Mesenteric fat pad (tissue), 1 donor: ENCODE results near the gene PTCH1. TPM values are rescaled to one million over a fixed set of nuclear protein-coding genes. Genes with fewer than 3 reads are reported as not detected.

ENCODE experiments used
- DNase-seq: peaks from one replicate; pipeline ENCODE4 v3.0.0-alpha.2; 2020; ENCODE audit warnings: low spot score
- total RNA-seq: library from RNA; stranded (reverse); fragmentation: NEBNext Ultra II Directional; extraction: Animal tissue kit (Norgen Biotek cat#: 25700); gene quantifications from one replicate; pipeline ENCODE4 v1.2.1, GENCODE V29; 2021
- donor health status: DM: yes; HTN: yes; CAD: no.

Gene PTCH1
- total RNA-seq, 1 donor from 2014 or later, result 12.5 TPM

DNA sequence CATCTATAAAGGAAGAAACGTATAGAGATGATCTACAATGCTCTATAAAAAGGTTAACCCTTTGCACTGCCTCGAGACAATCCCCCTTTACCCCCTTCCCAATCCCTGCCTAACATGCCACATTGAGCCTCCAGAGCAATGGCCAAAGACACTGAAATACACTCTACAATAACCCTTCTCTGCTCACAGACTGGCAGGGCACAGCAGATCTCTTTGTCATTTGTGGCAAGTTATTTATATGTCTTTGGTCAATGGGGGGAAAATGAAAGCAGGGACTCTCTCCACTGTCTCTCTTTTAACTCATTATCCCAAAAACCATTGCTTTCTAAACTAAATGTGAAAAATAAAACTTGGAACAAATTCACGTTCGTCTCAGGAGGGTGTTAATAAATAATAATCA is 51.7 kb downstream of the PTCH1 start:
- no peak for DNase-seq

DNA sequence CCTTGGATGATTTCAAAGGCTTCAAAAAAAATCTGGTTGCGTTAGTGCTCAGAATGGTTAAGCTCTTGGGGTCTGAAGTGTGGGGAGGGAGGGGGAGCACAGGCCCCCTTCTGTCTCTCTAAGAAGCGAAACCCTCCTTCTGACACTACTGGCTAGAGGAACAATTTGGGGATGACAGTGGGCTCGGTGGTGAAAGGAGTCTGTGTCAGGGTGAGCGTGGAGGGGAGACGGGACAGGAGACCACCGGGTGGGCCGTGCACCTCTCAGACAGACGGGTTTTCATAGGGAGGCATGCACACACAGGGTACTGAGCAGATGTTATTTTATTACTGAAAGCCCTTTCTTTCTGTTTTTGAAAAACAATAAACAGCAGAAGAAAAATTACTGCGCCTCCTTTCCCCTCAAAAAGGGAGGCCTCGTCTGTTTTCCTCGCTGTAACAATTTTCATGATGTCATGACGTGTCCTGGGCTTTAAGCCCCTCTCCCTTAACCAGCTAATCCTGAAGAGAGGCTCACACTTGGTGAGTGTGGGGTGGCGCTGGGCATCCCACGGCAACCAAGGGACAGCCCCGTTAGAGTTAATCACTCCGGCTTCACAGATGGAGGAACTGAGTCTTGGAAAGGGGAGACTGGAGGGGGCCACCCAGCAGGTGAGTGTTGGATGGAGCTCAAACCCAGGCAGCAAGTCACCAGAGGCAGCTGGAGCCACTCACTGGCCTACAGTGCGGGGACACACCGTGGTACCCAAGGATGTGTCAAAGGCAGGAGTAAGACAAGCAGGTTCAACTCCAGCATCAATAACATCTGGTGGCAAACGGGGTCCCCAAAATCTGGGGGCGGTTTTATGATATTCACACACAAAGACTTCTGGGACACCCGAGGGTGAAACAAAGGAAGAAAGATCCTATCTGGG is 53.4 kb downstream of the PTCH1 start:
- no peak for DNase-seq

DNA sequence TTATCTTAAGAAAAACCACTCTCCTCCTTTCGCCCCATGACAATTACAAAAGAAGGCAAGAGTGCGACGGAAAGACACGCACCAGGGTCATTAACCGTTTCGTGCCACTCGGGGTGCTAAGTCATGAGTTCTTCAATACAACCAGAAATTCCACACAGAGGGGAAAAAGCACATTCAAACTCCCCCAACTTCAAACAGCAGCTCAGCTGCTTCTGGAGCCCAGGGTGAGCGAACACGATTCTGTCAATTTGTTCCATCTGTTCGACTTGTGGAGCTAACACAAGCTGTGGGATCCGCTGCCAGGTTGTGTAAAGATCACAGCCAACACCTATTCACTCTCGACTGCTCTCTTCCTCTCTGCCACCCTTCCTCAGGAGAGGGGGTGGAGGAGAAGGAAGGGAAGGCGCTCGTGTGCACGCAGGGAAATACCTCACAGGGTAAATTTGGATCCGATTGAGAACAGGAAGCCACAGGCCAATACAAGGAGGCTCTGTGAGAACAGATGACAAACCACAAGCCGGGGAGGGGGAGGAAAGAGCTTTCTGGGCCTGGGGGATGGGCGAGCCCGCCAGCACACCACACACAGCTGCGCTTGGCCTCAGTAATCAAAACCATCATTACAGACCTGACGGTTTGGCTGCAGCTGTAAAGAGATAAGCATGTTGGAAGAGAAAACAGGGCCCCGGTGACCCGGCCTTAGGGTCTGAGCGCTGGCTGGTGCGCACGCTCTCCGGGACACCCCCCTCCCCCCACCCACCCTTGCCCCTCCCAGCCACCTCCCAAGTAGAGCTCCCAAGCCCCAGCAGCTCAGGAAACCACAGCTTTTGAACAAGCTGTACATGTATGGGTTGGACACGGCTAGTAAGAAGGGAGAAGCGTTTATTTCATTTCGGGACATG is 54.3 kb downstream of the PTCH1 start:
- DNase-seq, result no peak

DNA sequence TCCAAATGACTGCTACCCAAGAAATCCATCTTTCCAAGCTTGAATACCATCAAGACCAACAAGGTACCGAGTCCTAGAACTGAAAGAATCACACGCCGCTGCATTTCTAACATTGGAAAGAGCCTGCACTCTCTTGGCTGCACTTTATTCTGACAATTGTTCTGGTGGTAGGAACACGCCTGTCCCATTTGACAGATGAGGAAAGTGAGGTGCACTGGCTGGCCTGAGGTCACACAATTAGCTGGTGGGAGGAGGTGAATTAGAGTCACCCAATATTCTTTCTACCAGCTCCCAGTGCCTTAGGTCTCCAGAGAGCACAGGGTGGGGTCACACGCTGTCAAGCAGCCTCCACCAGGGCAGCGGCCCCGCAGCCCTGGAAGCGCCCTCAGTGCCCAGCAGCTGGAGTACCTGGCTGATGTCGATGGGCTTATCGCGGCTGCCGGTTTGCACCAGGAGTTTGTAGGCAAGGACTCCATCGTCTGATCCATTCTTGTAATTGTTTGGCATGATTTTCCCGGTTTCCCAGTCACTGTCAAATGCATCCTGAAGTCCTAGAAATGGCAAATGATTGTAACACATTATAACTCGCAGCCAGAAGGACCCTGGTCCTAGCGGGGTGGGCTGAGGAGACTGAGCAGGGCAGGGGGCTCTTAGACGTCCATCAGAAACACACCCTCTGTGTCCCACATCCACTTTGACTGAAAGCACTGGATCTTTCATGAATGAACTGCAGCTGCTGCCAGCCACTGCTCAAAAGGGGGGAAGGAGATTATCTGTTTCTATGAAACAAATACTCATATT is 55.1 kb downstream of the PTCH1 start:
- no peak for DNase-seq

DNA sequence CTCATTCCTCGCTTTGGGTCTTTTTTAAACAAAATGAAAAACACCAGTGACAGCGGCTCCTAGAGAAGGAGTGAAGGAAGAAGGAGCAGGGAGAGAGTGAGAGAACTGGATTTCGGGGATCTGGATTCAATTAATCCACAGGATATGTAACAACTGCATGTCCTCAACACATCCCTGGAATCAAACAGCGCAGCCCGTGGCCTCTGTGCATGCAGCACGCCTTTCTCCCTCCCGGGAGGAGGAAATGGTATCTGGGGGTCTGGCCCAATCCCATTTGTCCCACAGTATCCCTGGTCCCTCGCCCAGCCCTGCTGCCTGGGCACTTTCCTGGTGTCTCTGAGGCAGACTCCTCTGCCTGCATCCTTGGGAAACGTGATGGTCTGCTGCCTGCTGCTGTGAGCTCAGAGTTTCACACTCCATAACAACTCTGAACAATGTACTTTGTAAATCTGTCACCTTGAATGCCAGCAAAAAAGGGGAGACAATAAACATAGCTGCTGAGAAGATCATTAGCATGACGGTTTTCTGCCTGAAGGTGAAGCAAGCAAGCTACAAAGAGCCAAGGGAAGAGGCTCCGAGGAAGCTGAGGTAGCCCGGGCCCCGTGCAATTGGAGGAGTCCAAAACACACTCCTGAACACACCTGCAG is 56.1 kb downstream of the PTCH1 start:
- DNase-seq, result no peak

DNA sequence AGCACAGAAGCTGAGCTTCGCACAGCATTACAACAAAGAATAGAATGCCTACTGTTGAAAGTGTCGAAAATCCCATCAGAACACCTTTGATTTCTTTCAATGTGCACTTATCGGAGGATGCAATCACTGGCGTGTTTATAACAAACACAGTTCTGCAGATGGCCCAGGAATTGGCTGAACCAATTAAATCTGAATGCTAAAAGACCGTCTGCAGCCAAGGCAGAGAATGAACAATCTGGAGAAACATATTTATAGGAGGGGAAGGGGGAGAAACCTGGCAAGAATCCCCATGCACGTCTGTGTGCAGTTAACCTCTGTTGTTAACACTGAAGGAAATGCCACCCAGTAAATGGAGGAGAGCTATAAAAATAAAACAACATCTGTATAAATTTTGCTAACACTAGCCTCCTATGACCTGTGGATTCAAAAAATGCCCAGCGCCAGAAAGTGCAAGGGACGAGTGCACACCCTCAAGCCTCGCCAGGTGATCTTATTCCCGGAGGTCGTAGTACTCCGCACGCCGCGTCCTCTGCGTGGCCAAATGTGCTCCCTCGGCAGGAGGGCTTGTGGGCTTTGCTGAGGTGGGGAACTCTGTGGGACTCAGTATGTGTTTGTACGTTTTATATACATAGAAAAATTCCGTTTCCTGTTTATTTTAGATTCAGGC is 56.8 kb downstream of the PTCH1 start:
- no peak for DNase-seq

DNA sequence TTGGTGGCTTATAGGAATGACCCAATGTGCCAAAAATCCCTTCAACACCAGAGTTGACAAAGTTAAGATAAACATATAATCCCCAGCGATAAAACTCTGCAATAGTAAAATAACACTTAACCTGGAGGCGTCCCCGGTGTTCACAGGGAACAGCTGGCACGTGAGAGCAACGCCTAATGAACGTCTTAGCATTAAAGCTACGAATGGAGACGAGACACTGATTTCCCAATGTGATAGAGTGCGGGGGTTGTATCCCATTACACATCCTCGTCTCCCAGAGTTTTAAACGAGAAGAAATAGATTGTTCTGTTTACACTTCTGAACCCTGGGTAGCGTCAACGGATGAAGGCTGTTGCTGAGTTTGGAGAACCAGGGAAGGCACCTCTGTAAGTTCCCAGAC is 57.6 kb downstream of the PTCH1 start:
- no peak for DNase-seq

DNA sequence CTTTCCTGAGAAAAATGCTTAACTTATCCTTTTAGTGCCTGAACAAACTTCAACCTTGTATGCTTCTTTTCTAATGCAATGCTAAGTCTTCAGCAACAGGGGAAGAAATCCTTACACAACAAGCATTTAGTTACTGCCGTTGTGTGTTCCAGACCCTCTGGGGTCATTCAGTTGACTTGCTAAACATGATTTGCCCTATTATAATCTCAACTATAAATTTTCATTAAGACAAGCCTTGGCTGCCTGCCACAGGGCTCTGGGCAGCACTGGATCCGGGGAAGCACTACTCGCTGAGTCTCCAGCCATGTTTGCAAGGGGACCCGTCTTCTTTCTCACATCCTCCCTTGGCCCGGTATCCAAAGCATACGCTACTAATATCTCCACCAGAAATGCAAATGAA is 58.1 kb downstream of the PTCH1 start:
- DNase-seq, result no peak

DNA sequence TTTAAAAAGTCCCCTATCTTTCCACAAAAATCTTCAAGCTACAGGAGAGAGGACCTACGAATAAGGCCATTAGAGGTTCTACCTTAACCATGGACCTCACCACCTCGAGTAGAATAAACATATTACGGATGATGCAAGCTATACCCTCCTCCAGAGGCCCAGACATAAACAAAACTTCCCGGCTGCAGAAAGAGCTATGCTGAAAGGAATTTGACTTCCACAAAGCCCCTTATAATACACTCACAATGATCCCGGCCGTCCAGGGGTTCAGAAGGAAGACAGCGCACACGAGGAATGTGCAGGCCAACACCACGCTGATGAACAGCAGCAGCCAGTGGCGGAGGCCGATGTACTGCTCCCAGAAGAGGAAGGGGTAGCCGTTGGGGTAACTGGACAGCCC is 59.0 kb downstream of the PTCH1 start:
- DNase-seq, result no peak

DNA sequence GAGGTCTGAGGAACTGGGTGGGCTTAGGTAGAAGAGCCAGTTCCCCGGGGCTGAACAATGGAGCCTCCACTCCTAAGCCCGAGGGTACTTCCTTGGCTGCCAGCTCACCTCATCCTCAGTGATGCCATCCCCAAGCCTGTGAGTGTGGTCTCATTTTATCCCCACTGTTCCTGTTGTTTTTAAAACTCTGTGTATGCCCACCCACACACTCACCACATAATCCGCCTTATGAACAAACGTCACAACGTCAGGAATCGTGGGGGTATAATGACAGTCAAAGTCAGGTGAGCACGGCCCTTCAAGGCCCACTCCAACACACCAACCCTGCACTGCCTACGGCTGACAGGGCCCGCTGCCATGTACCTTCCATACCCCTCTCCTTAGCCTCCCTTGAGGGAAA is 61.1 kb downstream of the PTCH1 start:
- DNase-seq, result no peak

DNA sequence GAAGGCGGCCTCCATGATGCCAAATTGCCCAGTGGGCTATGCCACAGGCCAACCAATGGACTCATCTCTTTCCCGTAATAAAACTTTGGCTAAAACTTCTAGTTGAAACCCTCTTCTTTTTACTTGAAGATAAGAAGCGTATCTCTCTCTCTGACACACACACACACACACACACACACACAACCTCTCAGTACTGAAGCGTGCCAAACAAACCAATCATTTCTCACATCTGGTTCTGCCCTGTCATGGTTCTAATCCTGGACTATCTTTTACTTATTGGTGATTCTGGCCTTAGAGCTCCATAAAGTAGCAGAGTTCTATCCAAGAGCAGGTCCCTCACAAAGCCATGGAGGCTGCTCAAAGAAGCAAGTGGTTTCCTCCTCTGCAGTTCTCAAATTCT is 64.6 kb downstream of the PTCH1 start:
- DNase-seq, result no peak

DNA sequence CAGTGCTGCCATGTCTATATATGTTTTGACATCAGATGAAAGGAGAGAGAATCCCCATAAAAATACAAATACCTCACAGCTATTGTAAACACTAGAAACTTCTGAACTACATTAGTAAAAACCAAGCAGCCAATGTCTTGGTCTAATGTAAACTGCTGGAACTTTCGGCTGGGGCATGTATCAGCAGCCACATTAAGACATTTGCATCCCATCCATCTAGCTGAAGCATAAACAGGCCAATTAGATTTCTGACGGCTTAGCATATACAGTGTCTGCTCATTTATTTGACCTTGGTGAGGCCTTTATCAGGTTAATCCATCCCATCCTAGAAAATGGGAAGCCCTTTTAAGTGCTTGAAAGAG is 65.7 kb downstream of the PTCH1 start:
- DNase-seq, result no peak

DNA sequence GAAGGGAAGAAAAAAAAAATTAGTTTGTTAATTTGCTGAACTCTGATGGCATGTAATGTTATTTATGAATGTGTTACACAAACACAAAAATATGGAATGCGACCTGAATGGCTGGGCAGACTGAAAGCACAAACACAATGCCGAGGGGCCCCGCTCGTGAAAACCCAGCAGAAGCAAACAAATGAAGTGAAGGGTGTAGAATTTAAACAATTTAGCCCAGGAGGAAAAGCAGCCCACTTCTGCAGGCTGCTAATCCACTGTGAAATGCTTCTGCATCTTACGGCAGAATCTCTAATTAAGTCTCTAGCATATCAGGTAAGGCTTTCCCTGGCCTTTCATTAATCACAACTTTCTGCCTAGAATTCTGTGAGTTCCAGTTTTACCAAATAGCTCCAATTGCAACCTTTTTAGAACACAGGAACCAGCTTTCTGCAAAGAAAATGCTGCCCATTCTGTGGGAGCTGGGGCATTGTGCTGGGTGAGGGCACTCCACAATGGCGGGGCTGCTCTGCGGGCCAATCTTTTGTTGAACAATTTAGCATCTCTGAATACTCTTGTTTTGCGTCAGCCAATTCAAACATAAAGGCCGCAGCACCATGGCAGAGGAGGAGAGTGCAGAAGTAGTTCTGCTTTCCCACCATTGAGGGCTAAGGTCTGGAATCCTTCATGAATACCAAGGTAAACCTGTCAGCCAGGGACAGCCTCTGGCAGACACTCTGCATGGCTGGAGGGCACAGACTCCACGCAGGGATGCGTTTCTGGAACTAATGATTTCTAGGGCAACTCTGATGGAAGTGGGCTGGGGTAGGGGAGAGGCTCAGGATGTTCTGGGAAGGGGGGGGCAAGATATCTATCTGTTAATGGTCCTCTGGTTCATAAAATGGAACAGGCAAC is 66.4 kb downstream of the PTCH1 start:
- DNase-seq, result no peak

DNA sequence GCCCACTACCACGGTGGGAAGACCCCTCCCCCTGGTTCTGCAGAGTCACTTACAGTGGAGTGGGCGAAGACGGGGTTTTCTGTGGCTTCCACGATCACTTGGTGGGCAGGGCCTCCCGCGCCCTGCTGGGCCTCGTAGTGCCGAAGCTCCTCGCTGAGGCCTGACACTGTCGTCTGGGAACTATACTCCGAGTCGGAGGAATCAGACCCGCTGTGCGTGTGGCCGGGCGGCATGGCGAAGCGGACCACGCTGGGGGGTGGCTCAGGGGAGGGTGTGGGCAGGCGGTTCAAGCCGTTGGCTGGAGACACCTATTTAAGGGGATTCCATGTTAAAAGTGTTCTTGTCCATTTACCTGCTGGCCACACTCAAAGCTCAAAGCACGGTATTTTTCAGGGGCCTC is 67.8 kb downstream of the PTCH1 start:
- DNase-seq, result no peak

DNA sequence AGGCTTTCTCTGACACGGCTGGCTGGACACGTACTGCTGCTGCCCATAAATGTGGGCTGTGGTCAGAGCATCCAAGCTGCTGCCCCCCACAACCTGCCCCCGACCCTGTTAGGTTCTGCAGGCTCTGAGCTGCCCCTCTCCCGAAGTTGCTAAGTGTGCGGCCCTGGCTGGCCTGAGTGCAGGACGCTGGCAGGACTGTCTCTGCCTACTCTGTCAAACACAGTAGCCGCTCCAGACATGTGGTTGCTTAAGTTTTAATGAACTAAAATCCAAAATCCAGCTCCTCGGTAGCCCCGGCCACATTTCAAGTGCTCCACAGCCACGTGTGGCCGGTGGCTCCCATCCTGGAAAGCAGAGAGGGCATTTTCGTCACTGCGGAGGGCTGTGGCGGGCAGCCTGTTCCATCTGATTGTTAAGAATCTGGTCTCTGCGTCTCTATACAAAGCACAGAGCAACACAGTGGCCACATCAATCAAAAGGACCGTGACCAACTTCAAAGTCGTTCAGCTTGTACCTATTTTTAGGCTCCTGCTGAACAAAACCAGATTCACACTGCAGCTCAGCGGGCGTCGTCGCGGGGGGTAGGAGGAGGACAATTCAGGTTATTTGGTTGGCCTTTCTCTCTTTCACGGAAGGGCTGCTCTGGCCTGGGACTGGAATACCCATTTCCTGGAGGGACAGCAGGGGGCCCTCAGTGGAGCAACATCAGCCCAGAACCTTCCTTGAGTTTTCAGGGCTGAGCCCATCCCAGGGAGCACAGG is 68.9 kb downstream of the PTCH1 start:
- no peak for DNase-seq

DNA sequence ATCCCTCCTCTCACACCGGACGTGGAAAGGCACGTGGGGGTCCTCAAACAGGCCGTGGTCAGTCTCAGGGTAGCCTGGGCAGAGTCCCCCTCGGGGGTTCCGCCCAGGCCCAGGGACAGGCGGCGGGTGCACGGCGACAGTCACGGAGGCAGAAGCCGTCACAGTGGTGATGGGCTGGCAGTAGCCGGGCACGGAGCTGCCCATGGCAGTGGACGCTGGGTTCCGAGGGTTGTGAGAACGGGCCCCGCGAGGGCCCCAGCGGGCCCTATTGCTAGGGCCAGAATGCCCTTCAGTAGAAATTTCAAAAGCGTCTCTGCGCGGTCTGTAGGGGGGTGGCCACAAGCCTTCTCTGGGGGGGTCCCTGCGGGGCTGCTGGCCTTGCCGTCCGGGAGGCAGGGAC is 69.8 kb downstream of the PTCH1 start:
- no peak for DNase-seq

DNA sequence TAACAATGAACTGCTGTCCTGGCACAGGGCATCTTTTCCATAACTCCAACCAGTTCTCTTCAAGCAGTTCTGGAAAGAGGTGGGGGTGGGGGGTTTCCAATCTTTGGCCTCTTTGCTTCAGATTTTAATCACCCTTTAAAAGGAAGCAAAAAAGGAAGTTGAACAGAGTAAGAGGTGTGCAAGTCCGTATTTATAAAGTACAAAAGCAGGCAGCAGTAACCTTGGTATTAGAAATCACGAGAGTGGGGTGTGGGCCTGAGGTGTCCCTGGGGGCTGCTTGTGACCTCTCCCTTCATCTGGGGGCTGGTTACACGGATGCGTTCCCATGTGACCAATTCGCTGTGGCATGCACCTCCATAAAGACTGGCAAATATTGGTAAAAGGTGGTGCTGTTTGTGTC is 70.5 kb downstream of the PTCH1 start:
- no peak for DNase-seq

DNA sequence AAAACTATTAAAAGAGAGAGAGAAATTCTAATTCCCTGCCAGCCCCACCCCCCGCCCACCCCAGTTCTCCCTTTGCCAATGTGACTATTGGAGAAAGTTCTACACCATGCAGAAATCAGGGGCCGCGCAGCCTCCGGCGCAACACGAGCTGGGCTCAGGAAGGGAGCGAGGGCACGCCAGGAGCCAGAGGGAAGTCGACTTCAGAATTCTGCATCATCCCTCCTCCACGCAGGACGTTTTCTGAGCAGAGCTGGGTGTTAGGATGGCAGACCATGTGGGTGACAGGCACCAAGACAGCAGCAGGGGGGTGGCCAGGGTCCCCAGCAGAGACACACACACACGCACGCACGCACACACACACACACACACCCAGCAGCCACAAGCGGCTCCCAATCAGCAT is 72.6 kb downstream of the PTCH1 start:
- DNase-seq, result no peak

DNA sequence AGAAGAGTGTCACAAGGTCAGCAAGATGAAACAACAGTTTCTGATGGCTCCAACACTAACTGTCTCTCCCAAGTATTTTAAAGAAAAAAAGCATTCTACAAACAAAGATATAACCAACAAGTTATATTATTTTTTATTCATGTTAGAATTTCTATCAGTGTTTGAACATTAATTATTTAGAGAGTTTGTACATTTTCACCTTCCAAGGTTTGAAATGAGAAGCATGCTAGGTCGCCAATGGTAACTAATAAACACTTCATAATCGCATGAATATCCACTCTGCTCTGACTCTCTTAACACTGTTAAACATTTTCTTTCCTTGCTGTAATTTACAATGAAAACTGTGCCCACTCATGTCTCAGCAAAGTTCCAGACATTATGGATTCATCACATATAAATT is 73.5 kb downstream of the PTCH1 start:
- no peak for DNase-seq
